NCI-H1930 (cell line): Measurements from ENCODE around the gene APBA2.
A peak's percentile ranks its signal among the peaks of the same experiment; 100 is the strongest.
"Not testable (repeated sequence)": the region's sequence is repeated elsewhere in the genome, so short reads cannot be mapped to it uniquely, and the experiment has no call there.

Experiments
- DNase-seq, 2 experiments: peaks; one replicate each; lab custom pipeline; 2025; lab: John Stamatoyannopoulos, UW

The APBA2 gene

GRCh38 chr15:28885630-28886430 lies at the start of gene APBA2:
TSS of gene APBA2 (plus strand) at chr15:28885974. CDS start at chr15:29053885, 167,911 bp downstream.
- peak in 1 of 2 experiments; percentile 16 for DNase-seq

- DNase-seq = not testable (repeated sequence)
These were observed 45.5 kb upstream of the APBA2 start for GRCh38 chr15:28840285-28840684.

- not testable (repeated sequence) for DNase-seq
These were observed 43.6 kb upstream of the APBA2 start for GRCh38 chr15:28842210-28842609.

- not testable (repeated sequence) for DNase-seq
These were observed 42.3 kb upstream of the APBA2 start for GRCh38 chr15:28843520-28843919.

- DNase-seq = not testable (repeated sequence)
These were observed 41.6 kb upstream of the APBA2 start for GRCh38 chr15:28844147-28844546.

GRCh38 chr15:28847247-28847646 lies 38.5 kb upstream of the APBA2 start:
- not testable (repeated sequence) for DNase-seq

- DNase-seq = not testable (repeated sequence)
These were observed 37.8 kb upstream of the APBA2 start for GRCh38 chr15:28847959-28848358.

- not testable (repeated sequence) for DNase-seq
These were observed 37.3 kb upstream of the APBA2 start, which contains the start of gene GOLGA6L7 for GRCh38 chr15:28848521-28848920. TSS of gene GOLGA6L7 (minus strand) at chr15:28848644. CDS start at chr15:28848549, 95 bp downstream.

- DNase-seq = not testable (repeated sequence)
These were observed 36.5 kb upstream of the APBA2 start for GRCh38 chr15:28849271-28849670.

GRCh38 chr15:28849766-28850165 lies 36.0 kb upstream of the APBA2 start:
- DNase-seq = not testable (repeated sequence)

GRCh38 chr15:28853654-28854053 lies 32.1 kb upstream of the APBA2 start:
- DNase-seq = not testable (repeated sequence)

GRCh38 chr15:28854578-28854977 lies 31.2 kb upstream of the APBA2 start:
- DNase-seq = not testable (repeated sequence)

GRCh38 chr15:28861031-28861534 lies 24.7 kb upstream of the APBA2 start:
- DNase-seq = no peak

- DNase-seq = not testable (repeated sequence)
These were observed 24.0 kb upstream of the APBA2 start for GRCh38 chr15:28861589-28862293.

- DNase-seq = no peak
These were observed 16.9 kb upstream of the APBA2 start for GRCh38 chr15:28868744-28869345.

GRCh38 chr15:28871168-28871567 lies 14.6 kb upstream of the APBA2 start:
- DNase-seq = no peak

- no peak for DNase-seq
These were observed 12.8 kb upstream of the APBA2 start for GRCh38 chr15:28873006-28873405.

- no peak for DNase-seq
These were observed 12.1 kb upstream of the APBA2 start for GRCh38 chr15:28873585-28874190.

- DNase-seq = no peak
These were observed 10.2 kb upstream of the APBA2 start for GRCh38 chr15:28875461-28876000.

- no peak for DNase-seq
These were observed 9.5 kb upstream of the APBA2 start for GRCh38 chr15:28876131-28876844.

- no peak for DNase-seq
These were observed 9.0 kb upstream of the APBA2 start for GRCh38 chr15:28876845-28877185.
